HepG2 (cell line): Measurements from ENCODE around the gene BHMT.

Source experiments
- ETV5 ChIP-seq: IDR thresholded peaks from 2 replicates; pipeline ENCODE4 v1.6.1; 2018; ENCODE audit warnings: missing biosample characterization, missing genetic modification reagents, inconsistent platforms, borderline replicate concordance
- NPAS2 ChIP-seq: sonication (generic); formaldehyde crosslinking; IDR thresholded peaks from 2 replicates; pipeline ENCODE4 v1.8.0; 2022; ENCODE audit warnings: mild to moderate bottlenecking, missing genetic modification reagents, borderline replicate concordance
- TAF1 ChIP-seq: sonication (generic); formaldehyde crosslinking; IDR thresholded peaks from 2 replicates; pipeline ENCODE4 v1.4.0; 2020; ENCODE audit warnings: missing genetic modification reagents
- TF ChIP-seq, protein P1 (sequence below): sonication (generic); formaldehyde crosslinking; conservative IDR thresholded peaks from 2 replicates; pipeline ENCODE4 v1.4.0; 2020; ENCODE audit warnings: missing genetic modification reagents

- no peak for TF ChIP-seq ETV5
- TF ChIP-seq, protein P1, sequence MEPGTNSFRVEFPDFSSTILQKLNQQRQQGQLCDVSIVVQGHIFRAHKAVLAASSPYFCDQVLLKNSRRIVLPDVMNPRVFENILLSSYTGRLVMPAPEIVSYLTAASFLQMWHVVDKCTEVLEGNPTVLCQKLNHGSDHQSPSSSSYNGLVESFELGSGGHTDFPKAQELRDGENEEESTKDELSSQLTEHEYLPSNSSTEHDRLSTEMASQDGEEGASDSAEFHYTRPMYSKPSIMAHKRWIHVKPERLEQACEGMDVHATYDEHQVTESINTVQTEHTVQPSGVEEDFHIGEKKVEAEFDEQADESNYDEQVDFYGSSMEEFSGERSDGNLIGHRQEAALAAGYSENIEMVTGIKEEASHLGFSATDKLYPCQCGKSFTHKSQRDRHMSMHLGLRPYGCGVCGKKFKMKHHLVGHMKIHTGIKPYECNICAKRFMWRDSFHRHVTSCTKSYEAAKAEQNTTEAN (CRISPR knock-in tag) = no peak
- TF ChIP-seq TAF1 (CRISPR knock-in tag) = no peak
- no peak for TF ChIP-seq NPAS2 (CRISPR knock-in tag)
Observed at GRCh38 chr5:79143684-79144379, 32.2 kb downstream of the BHMT start.
